Coronary artery (tissue), 2 donors: ENCODE data around the gene UGT1A10.

Experiments
- DNase-seq: peaks from one replicate; pipeline ENCODE4 v3.0.0-alpha.2; 2017; ENCODE audit warnings: low spot score
- H3K27ac ChIP-seq, 2 donors: fragments of 200-600 bp; sonication (generic); one replicate each; pipeline ENCODE4 v1.5.1; 2016 to 2019
- H3K4me3 ChIP-seq: fragments of 200-600 bp; sonication (generic); 2 replicates; pipeline ENCODE4 v1.5.1; 2016; ENCODE audit warnings: mild to moderate bottlenecking, moderate library complexity
- CTCF ChIP-seq: fragments of 200-600 bp; sonication (generic); IDR thresholded peaks from one replicate; pipeline ENCODE4 v1.5.1; 2019; ENCODE audit warnings: antibody characterized with exemption

Gene UGT1A10

GRCh38 chr2:233768076-233768475 lies 131.8 kb downstream of the UGT1A10 start:
- Histone ChIP-seq H3K4me3 (no peak overlapping the region), H3K27ac (no peak overlapping the region)
- no peak for TF ChIP-seq CTCF
- DNase-seq, result no peak

- DNase-seq, result no peak
- no peak overlapping the region for H3K4me3 ChIP-seq
- H3K27ac ChIP-seq, result no peak overlapping the region
- TF ChIP-seq CTCF, result no peak
These were observed 133.0 kb downstream of the UGT1A10 start for GRCh38 chr2:233769260-233769659.

GRCh38 chr2:233772153-233772552 lies 135.9 kb downstream of the UGT1A10 start:
- TF ChIP-seq CTCF, result no peak
- no peak overlapping the region for H3K27ac ChIP-seq
- H3K4me3 ChIP-seq, result no peak overlapping the region
- no peak for DNase-seq

GRCh38 chr2:233772583-233772982 lies 136.3 kb downstream of the UGT1A10 start:
- DNase-seq, result no peak
- no peak overlapping the region for H3K4me3 ChIP-seq
- no peak overlapping the region for H3K27ac ChIP-seq
- TF ChIP-seq CTCF, result no peak

- Histone ChIP-seq H3K27ac (no peak overlapping the region), H3K4me3 (no peak overlapping the region)
- no peak for TF ChIP-seq CTCF
- no peak for DNase-seq
These were observed 137.6 kb downstream of the UGT1A10 start for GRCh38 chr2:233773854-233774253.

GRCh38 chr2:233775414-233775813 lies 139.2 kb downstream of the UGT1A10 start:
- H3K27ac ChIP-seq, result no peak overlapping the region
- DNase-seq, result no peak
- no peak overlapping the region for H3K4me3 ChIP-seq
- no peak for TF ChIP-seq CTCF

GRCh38 chr2:233778030-233778429 lies 141.8 kb downstream of the UGT1A10 start, which contains the start of gene MROH2A:
Gene MROH2A, plus strand, starts transcription at chr2:233778330. Its CDS starts 1,029 bp downstream, at chr2:233779359.
- Histone ChIP-seq H3K4me3 (no peak within 1 kb of the TSS), H3K27ac (no peak within 1 kb of the TSS)
- no peak for TF ChIP-seq CTCF
- DNase-seq, result no peak
